ENCODE data around the gene KCNH1.

KCNH1 gene

DNA sequence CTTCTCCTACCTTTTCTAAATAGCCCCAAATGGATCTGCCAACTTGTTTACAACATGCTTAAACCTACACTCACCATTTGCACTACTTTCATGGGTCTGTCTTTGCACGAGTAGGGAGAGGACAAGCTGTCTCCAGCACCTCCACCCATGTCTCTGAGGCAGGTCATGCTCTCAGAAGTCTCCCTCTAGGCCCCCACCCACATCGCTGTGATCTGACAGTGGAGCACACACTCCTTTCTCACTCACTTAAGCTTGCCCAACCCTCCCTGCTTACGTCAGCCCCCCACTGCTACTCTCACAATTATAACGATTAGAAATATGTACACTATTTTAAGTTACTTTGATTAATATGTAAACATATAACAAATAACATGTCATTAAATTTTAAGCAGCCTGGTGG, 141.1 kb downstream of the KCNH1 start:
- DNase-seq, result no peak

GRCh38 chr1:210989905-210990304, 144.0 kb downstream of the KCNH1 start:
- DNase-seq, result no peak

GRCh38 chr1:210981490-210981889, 152.5 kb downstream of the KCNH1 start:
- no peak for DNase-seq

DNA sequence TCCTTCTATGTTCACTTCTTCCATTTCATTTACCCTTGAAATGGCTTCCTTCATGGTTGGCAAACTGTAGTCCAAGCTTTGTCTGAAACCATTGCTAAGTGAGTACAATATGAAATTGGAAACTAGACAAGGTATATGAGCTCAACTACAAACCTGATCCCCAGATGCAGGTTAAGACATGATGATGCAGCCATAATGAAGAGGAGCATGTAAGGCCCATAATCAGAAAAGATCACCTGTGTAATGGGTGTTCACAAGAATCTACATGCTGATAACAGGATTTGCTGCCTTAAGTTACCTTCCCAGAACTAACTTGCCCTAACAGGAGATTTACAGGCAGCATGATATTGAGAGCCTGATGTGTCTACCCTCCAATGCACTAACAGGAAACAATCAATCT, 153.9 kb downstream of the KCNH1 start:
- no peak for DNase-seq

DNA sequence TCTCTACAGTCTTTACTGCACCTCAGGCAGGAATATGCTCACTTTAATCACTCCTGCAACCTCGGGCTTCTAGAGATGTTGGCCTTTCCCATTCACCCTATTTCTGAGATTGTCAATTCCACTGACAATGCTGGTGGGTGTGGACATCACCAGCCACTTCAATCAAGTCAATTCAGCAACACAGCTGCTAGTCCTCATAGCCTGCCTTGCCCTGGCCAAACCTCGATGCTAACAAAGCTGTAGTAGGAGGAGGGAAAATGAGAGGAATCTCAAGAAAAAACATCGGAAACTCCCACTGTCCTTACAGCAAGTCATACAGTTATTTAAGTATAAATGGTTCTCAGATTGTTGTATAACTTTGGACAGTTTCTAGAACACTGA, 155.0 kb downstream of the KCNH1 start:
- DNase-seq, result no peak

GRCh38 chr1:210978316-210978973, 155.5 kb downstream of the KCNH1 start:
- DNase-seq, result no peak

GRCh38 chr1:210951279-210951678, 182.7 kb downstream of the KCNH1 start:
- DNase-seq, result no peak

DNA sequence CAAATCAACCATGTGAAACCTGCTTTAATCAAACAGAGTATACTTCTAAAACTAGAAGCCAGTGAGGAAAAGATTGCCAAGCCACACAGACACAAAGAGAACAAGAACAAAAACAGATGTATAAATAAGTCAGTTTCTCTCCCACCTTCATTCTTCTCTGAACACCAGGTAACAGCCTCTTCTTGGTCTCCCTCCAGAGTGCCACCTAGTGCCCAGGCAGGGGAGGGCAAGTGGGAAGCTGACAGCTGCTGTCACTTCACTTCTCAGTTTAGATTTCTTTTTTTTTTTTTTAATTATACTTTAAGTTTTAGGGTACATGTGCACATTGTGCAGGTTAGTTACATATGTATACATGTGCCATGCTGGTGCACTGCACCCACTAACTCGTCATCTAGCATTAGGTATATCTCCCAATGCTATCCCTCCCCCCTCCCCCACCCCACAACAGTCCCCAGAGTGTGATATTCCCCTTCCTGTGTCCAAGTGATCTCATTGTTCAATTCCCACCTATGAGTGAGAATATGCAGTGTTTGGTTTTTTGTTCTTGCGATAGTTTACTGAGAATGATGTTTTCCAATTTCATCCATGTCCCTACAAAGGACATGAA, 183.9 kb downstream of the KCNH1 start:
- DNase-seq, result peak; percentile 35

DNA sequence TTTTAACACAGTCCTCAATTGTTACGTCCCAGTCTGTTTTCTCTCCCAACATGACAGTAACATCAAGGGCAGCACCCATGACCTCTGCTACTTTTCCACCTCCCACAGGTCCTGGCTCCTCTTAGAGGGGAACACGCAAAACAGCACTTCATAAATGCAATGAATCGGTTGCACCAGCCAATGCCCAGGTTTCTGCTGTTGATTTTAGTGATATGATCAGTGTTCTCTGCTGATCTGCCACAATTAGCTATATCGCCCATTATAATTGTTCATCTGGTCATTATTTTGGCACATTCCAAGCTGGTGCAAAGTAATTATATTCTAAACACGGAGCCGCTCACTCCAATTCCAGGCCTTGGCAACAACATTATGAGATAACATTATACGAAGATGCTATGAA, 184.5 kb downstream of the KCNH1 start:
- no peak for DNase-seq

- DNase-seq, result no peak
Measured at GRCh38 chr1:210949039-210949438, 184.9 kb downstream of the KCNH1 start.

- no peak for DNase-seq
Measured at GRCh38 chr1:210944252-210944651, 189.7 kb downstream of the KCNH1 start.

DNA sequence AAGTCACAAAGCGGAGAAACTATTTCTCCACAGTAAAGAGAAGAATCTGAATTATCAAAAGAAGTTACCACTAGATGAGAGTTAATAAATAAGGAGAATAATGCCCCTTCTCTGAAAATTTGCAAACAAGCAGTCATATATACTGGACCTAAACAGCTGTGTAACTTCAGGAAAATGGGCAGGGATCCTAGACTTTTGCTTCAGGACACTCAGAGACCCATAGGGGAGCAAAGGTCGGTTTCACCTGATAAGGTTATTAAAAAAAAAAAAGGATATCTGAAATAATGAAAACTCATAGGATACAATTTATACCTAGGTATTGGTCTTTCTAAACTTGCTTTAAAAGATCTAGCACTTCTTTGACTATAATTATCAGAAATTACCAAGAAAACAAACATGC, 191.4 kb downstream of the KCNH1 start:
- no peak for DNase-seq

- no peak for DNase-seq
Measured at GRCh38 chr1:210940081-210940617, 193.8 kb downstream of the KCNH1 start.

- DNase-seq, result no peak
Measured at GRCh38 chr1:210938416-210938925, 195.5 kb downstream of the KCNH1 start.

- DNase-seq, result no peak
Measured at GRCh38 chr1:210937846-210938245, 196.1 kb downstream of the KCNH1 start.

DNA sequence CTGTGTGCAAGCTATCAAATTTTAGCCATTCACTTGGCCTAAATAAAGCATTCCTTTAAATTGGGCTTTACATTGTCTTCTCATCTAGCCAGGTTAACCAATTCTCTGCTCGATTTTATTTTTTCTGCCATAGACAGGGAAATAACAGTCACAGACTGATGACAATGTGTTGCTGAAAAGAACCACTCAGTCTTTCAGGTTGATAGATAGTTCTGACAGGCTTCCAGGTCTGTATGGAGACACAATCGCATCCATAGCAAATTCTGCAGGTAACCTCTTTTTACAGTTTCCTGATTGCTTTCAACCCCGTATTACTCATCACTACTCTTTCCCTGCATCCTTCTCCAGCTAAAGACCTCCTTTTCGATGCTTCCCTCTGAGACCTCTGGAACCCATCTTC, 198.0 kb downstream of the KCNH1 start:
- no peak for DNase-seq

GRCh38 chr1:210932104-210932503, 201.8 kb downstream of the KCNH1 start:
- DNase-seq, result no peak

- no peak for DNase-seq
Measured at GRCh38 chr1:210922666-210923065, 211.3 kb downstream of the KCNH1 start.

GRCh38 chr1:210920716-210921694, 212.9 kb downstream of the KCNH1 start:
- no peak for DNase-seq

DNA sequence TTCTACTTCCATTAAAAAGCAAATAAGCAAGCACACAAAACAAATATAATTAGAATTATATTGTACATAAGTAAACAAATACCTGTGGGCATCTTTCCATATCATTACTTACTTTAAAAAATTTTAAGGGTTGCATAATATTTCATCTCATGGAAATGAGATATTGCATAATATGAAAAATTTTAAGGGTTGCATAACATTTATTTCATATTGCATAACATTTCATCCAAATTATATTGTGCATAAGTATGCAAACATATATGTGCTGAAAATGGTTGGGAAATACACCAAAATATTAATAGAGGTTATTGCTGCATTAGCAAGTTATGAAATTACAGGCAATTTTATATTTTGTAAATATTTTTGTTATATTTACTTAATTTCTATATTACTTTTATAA, 213.7 kb downstream of the KCNH1 start:
- no peak for DNase-seq

DNA sequence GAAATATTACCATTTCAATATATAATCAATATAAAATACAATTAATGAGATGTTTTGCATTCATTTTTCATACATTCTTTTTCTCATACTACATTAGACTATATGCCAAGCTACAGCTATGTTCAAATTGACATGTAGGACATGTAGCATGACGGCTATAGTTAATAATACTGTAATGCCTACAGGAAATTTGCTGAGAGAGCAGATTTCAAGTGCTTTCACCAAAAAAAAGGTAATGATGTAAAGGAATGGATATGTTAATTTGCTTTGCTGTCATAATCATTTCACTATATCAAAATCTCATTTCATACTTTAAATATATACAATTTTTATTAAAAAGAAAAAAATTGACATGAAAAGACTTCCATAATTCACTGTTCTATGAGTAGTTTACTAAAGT, 215.1 kb downstream of the KCNH1 start:
- DNase-seq, result no peak

DNA sequence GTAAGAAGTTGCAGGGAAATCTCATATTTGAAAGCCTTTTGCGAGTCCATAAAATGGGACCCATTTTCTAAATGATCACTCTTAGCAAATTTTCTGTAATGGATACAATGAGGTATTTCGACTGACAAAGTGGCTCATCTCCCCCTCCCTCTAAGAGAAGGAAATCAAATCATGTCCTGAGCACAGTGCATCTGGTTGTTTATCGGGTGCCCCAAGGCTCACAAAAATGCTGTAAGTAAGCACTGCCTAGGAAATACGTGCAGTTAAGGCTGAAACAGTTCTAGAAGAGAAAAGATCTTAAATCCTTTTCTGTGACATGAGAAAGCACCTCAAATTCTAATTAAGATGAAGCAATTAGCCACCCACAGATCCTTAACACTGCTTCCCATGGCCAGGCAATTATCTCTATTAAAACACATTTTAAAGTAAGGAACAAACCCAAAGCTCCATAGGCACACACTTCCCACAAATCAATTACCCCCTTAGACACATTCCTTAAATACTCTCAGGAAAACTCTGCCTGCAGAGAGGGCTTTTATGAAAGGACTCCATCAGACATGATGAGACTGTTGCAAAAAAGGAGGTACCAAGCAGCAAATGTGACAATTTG, 216.3 kb downstream of the KCNH1 start:
- DNase-seq, result no peak

- DNase-seq, result no peak
Measured at GRCh38 chr1:210916548-210916947, 217.4 kb downstream of the KCNH1 start.

Data from NCI-H1694 treated with DMSO at 0.1 percent for 48 hours (cell line).